ENCODE results near the gene ETNK2.

The ETNK2 gene

DNA sequence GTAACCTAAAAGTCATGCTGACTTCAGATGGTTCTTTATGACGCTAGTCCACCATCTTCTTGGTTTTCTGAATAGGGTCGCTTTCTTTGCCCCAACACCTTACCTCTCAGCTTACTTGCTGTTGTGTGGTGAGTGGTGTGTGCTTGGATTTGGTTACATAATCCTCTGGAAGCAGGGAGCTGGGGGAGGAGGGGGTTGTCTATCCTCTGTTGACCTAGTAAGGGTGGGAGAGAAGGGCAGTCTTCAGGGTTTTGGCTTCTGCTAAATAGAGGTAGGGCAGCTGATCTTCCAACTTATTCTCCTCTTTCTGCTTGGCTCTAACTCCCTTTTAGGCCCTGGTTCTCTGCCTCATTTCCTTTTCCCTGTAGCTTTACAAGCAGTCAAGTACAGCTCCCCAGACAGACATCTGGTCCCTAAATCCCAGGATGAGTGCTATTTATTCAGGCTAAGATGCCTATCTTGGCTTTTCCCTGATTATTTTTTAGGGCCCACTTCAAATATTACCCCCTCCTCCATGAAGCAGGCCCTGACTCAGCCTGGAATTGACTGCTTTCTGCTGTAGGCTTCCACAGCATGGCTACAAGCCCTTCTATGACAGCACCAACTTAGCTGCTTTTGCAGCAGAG is 20.7 kb upstream of the ETNK2 start:
- H3K27me3 ChIP-seq (ENCODE audit: insufficient read depth, low read length): no peaks in the 10 kb centered on the region
- H3K79me1 ChIP-seq (ENCODE audit: low read length): no peaks in the 10 kb centered on the region
- H3K4me1 ChIP-seq (ENCODE audit: control insufficient read depth in 1 of 2, insufficient read depth in 2 of 2, low read length in 2 of 2): peaks cover 2 to 7% of the 10 kb centered on the region in 2 experiments
- no CpG with 5 or more reads among the region's 2 CpGs for WGBS (ENCODE audit: extremely low coverage, insufficient coverage, insufficient read length)
- H3K4me2 ChIP-seq (ENCODE audit: low read length): no peak overlapping the region
- H3K4ac ChIP-seq (ENCODE audit: low read depth, low read length): no peak overlapping the region
- no peak overlapping the region for H3K27ac ChIP-seq (ENCODE audit: low read depth, low read length)
- H3K23ac ChIP-seq (ENCODE audit: low read length): no peak overlapping the region
- no peaks in the 10 kb centered on the region for H3K36me3 ChIP-seq (ENCODE audit: control insufficient read depth in 1 of 2, insufficient read depth in 2 of 2, low read length in 2 of 2)
- no peak overlapping the region for H3K4me3 ChIP-seq (ENCODE audit: low read depth, low read length)
- H2BK5ac ChIP-seq (ENCODE audit: low read depth, low read length, poor library complexity): no peak overlapping the region
- H3K14ac ChIP-seq (ENCODE audit: low read length): no peak overlapping the region
- H4K91ac ChIP-seq (ENCODE audit: low read depth, low read length): no peak overlapping the region
- no peak overlapping the region for H4K8ac ChIP-seq (ENCODE audit: low read depth, low read length)
- H4K12ac ChIP-seq (ENCODE audit: low read depth, low read length): no peak overlapping the region
- no peak overlapping the region for H2BK12ac ChIP-seq (ENCODE audit: low read length)
- H3K9me3 ChIP-seq (ENCODE audit: insufficient read depth, low read depth, low read length): peaks cover 2% of the 10 kb centered on the region
- no peak overlapping the region for H3K9ac ChIP-seq (ENCODE audit: low read length)
- no peak overlapping the region for H2BK120ac ChIP-seq (ENCODE audit: insufficient read depth, low read length, poor library complexity)
- no peak overlapping the region for H3K18ac ChIP-seq (ENCODE audit: low read length)
- no peak overlapping the region for H2AK5ac ChIP-seq (ENCODE audit: low read length)
- no peak overlapping the region for H2AFZ ChIP-seq (ENCODE audit: insufficient read depth, low read length, poor library complexity)
- DNase-seq: no peak
- H3K79me2 ChIP-seq (ENCODE audit: control insufficient read depth, insufficient read depth, low read length, poor library complexity): no peaks in the 10 kb centered on the region

DNA sequence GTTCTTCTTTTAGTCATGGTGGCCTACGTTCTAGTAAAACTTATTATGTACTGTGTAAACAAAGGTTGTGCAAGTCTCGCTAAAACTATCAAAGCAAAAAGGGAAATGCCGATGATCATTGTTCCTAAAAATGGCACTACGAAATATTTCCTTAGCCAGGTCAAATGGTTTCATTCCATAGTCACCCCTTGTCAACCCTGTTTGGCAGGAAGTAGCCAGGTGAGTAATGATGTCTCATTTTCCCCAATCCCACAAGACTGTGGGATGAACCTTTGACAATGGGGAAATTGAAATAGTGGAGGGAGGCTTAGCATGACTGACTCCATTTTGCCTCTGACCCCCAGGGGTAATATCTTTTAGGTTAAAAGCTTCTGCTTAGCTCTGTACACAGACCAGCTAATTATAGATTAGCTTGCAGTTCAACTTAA is 19.9 kb upstream of the ETNK2 start:
- Histone ChIP-seq H3K4me2 (ENCODE audit: low read length) (no peak overlapping the region), H3K9ac (ENCODE audit: low read length) (no peak overlapping the region), H4K8ac (ENCODE audit: low read depth, low read length) (no peak overlapping the region), H3K79me2 (ENCODE audit: control insufficient read depth, insufficient read depth, low read length, poor library complexity) (no peaks in the 10 kb centered on the region), H3K23ac (ENCODE audit: low read length) (no peak overlapping the region), H2BK120ac (ENCODE audit: insufficient read depth, low read length, poor library complexity) (no peak overlapping the region), H3K36me3 (ENCODE audit: control insufficient read depth in 1 of 2, insufficient read depth in 2 of 2, low read length in 2 of 2) (no peaks in the 10 kb centered on the region), H2BK5ac (ENCODE audit: low read depth, low read length, poor library complexity) (no peak overlapping the region), H3K27ac (ENCODE audit: low read depth, low read length) (no peak overlapping the region), H3K18ac (ENCODE audit: low read length) (no peak overlapping the region), H3K4ac (ENCODE audit: low read depth, low read length) (no peak overlapping the region), H4K12ac (ENCODE audit: low read depth, low read length) (no peak overlapping the region), H3K9me3 (ENCODE audit: insufficient read depth, low read depth, low read length) (peaks cover 2% of the 10 kb centered on the region), H3K27me3 (ENCODE audit: insufficient read depth, low read length) (no peaks in the 10 kb centered on the region), H3K79me1 (ENCODE audit: low read length) (no peaks in the 10 kb centered on the region), H3K14ac (ENCODE audit: low read length) (no peak overlapping the region), H2AFZ (ENCODE audit: insufficient read depth, low read length, poor library complexity) (no peak overlapping the region), H4K91ac (ENCODE audit: low read depth, low read length) (no peak overlapping the region), H2AK5ac (ENCODE audit: low read length) (no peak overlapping the region), H3K4me1 (ENCODE audit: control insufficient read depth in 1 of 2, insufficient read depth in 2 of 2, low read length in 2 of 2) (peaks cover 2 to 7% of the 10 kb centered on the region in 2 experiments), H2BK12ac (ENCODE audit: low read length) (no peak overlapping the region), H3K4me3 (ENCODE audit: low read depth, low read length) (no peak overlapping the region)
- DNase-seq: peak; percentile 70 to 96
- WGBS (ENCODE audit: extremely low coverage, insufficient coverage, insufficient read length): no CpG with 5 or more reads among the region's 4 CpGs

DNA sequence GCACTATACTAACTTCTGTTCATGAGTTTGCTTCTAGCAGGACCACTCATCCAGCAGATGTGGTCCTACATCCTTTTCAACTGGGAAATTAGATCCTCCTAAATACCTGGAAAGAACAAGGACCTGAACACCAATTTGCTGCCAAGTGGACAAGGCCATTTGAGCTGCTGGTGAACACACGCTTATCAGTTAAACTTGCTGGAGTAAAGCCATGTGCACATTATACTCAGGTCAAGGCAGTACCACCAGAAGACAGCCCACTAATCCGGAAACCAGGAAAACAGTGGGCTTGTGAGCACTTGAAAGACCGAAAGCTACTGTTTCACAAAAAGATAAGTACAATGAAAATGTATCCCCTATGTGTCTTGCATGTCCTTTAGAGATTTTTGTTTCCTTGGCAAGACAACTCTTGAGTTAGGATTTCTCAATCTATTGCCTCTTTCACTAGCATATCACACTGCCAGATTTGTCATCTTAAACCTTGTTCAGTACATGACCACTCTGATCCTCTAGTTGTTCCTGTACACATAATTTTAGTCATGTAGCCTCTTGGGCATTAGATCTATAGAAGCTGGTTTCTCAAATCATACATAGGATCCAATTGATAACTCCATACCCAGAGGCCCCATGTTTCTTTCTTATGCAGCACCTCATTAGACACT is 18.8 kb upstream of the ETNK2 start:
- Histone ChIP-seq H3K79me1 (ENCODE audit: low read length) (no peaks in the 10 kb centered on the region), H3K27me3 (ENCODE audit: insufficient read depth, low read length) (no peaks in the 10 kb centered on the region), H3K9ac (ENCODE audit: low read length) (no peak overlapping the region), H2AFZ (ENCODE audit: insufficient read depth, low read length, poor library complexity) (no peak overlapping the region), H2BK5ac (ENCODE audit: low read depth, low read length, poor library complexity) (no peak overlapping the region), H2BK12ac (ENCODE audit: low read length) (no peak overlapping the region), H3K4me3 (ENCODE audit: low read depth, low read length) (no peak overlapping the region), H4K8ac (ENCODE audit: low read depth, low read length) (no peak overlapping the region), H3K18ac (ENCODE audit: low read length) (no peak overlapping the region), H3K4me2 (ENCODE audit: low read length) (no peak overlapping the region), H3K9me3 (ENCODE audit: insufficient read depth, low read depth, low read length) (peaks cover 4% of the 10 kb centered on the region), H3K4ac (ENCODE audit: low read depth, low read length) (no peak overlapping the region), H3K23ac (ENCODE audit: low read length) (no peak overlapping the region), H3K79me2 (ENCODE audit: control insufficient read depth, insufficient read depth, low read length, poor library complexity) (no peaks in the 10 kb centered on the region), H3K14ac (ENCODE audit: low read length) (no peak overlapping the region), H2BK120ac (ENCODE audit: insufficient read depth, low read length, poor library complexity) (no peak overlapping the region), H2AK5ac (ENCODE audit: low read length) (no peak overlapping the region), H3K4me1 (ENCODE audit: control insufficient read depth in 1 of 2, insufficient read depth in 2 of 2, low read length in 2 of 2) (peaks cover 2 to 7% of the 10 kb centered on the region in 2 experiments), H3K36me3 (ENCODE audit: control insufficient read depth in 1 of 2, insufficient read depth in 2 of 2, low read length in 2 of 2) (no peaks in the 10 kb centered on the region), H4K12ac (ENCODE audit: low read depth, low read length) (no peak overlapping the region), H4K91ac (ENCODE audit: low read depth, low read length) (no peak overlapping the region), H3K27ac (ENCODE audit: low read depth, low read length) (no peak overlapping the region)
- no peak for DNase-seq
- WGBS (ENCODE audit: extremely low coverage, insufficient coverage, insufficient read length): no CpG with 5 or more reads among the region's 3 CpGs

DNA sequence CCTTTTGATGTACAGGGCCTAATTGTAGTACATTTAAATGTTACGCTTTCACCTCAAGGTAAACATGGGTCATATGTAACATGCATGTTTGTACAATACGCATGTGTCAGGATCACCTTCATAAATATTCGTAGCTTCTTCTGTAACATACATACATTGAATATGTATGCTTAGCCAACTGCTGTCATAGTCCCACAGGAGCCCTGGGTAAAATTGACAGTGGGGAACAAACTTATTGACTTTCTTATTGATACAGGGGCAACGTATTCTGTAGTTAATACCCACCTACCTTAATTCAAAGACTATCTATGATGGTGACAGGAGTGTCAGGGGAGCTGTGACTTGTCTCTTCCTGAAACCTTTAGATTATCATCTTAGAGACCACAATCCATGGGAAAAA is 18.0 kb upstream of the ETNK2 start:
- Histone ChIP-seq H3K9ac (ENCODE audit: low read length) (no peak overlapping the region), H2BK5ac (ENCODE audit: low read depth, low read length, poor library complexity) (no peak overlapping the region), H2AK5ac (ENCODE audit: low read length) (no peak overlapping the region), H3K4me3 (ENCODE audit: low read depth, low read length) (no peak overlapping the region), H3K4ac (ENCODE audit: low read depth, low read length) (no peak overlapping the region), H3K23ac (ENCODE audit: low read length) (no peak overlapping the region), H3K27ac (ENCODE audit: low read depth, low read length) (no peak overlapping the region), H2BK12ac (ENCODE audit: low read length) (no peak overlapping the region), H2AFZ (ENCODE audit: insufficient read depth, low read length, poor library complexity) (no peak overlapping the region), H4K12ac (ENCODE audit: low read depth, low read length) (no peak overlapping the region), H3K4me2 (ENCODE audit: low read length) (no peak overlapping the region), H3K79me2 (ENCODE audit: control insufficient read depth, insufficient read depth, low read length, poor library complexity) (no peaks in the 10 kb centered on the region), H3K36me3 (ENCODE audit: control insufficient read depth in 1 of 2, insufficient read depth in 2 of 2, low read length in 2 of 2) (no peaks in the 10 kb centered on the region), H3K18ac (ENCODE audit: low read length) (no peak overlapping the region), H4K8ac (ENCODE audit: low read depth, low read length) (no peak overlapping the region), H3K9me3 (ENCODE audit: insufficient read depth, low read depth, low read length) (peaks cover 4% of the 10 kb centered on the region), H2BK120ac (ENCODE audit: insufficient read depth, low read length, poor library complexity) (no peak overlapping the region), H3K14ac (ENCODE audit: low read length) (no peak overlapping the region), H3K27me3 (ENCODE audit: insufficient read depth, low read length) (no peaks in the 10 kb centered on the region), H4K91ac (ENCODE audit: low read depth, low read length) (no peak overlapping the region), H3K4me1 (ENCODE audit: control insufficient read depth in 1 of 2, insufficient read depth in 2 of 2, low read length in 2 of 2) (peaks cover 2 to 7% of the 10 kb centered on the region in 2 experiments), H3K79me1 (ENCODE audit: low read length) (no peaks in the 10 kb centered on the region)
- no peak for DNase-seq
- no CpG with 5 or more reads among the region's 4 CpGs for WGBS (ENCODE audit: extremely low coverage, insufficient coverage, insufficient read length)

Measured in trophoblast cell (in vitro differentiated cells and primary cell).